Dedifferentiated amniotic fluid mesenchymal stem cell (primary cell): ENCODE results near the gene HOXB9.

ENCODE experiments used
- DNase-seq: peaks from one replicate; pipeline ENCODE4 v3.0.0-alpha.2; 2016; ENCODE audit errors: extremely low spot score

The HOXB9 gene

DNA sequence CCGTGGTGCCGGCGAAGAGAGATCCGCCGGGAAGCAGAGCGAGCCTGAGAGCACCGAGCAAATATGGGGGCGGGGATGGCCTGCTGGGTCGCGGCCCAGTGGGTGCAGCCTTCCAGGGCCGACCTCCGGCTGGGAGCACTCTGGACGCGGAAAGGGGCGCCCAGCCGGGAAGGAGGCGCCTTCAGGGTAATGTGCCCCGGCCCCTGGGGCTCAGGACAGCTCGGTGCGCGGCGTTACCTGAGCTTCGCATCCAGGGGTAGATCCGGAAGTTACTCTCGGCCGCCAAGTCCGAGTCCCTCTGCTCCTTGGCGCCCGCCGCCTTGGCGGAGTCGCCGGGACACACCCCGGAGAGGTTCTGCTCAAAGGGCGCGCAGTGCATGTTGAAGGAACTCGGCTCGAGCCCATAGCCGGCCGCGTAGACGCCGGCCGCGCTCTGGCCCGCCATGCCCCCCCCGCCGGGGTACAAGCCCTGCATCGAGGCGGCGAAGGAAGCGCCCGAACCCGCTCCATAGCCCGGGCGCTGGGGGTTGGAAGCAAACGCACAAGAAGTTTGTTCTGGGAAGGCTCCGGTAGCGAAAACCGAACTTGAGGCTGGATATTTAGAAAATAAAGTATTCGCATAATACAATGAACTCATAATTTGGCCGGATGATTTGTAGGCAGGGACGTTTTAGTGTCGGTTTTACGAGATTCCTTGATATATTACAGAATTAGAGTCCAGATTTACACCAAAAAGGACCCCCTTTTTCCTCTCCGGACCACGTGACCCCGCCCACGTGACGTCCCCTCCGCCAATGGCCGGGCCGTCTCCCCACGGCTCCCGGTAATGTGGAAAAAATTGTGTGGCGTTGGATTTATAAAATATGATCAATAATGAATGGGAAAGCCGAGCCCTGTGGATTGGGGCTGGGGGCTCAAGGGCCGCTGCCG lies 15.6 kb downstream of the HOXB9 start, which contains the start of gene HOXB7:
TSS of gene HOXB7 (minus strand) at position 736 of the 930 bp plus-strand sequence. CDS start at position 637, 99 bp downstream.
- no peak for DNase-seq

DNA sequence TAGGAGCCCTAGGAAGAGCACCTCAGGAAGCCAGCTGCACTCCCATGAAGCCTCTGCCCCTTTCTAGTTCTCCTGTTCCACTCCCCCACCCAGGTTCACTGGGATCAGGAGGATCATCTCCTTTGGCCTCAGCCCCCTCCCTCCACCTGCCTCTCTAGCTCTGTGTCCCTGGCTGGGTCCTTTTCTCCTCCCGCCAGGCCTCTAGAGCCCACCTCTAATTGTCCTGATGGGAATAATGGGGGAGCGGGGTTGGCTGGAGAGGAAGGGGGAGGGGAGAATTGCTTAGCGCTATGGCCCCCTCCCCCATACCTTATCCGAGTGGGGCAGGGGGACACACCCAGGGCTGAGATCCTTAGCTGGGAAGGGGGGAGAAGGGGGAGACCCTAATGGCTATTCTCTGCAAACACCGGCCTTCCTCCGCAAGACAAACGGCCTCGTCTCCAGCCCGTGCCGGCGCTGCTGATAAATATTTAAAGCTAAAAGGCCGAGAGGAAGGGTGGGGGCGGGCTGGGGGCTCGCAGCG lies 16.3 kb downstream of the HOXB9 start:
- no peak for DNase-seq

DNA sequence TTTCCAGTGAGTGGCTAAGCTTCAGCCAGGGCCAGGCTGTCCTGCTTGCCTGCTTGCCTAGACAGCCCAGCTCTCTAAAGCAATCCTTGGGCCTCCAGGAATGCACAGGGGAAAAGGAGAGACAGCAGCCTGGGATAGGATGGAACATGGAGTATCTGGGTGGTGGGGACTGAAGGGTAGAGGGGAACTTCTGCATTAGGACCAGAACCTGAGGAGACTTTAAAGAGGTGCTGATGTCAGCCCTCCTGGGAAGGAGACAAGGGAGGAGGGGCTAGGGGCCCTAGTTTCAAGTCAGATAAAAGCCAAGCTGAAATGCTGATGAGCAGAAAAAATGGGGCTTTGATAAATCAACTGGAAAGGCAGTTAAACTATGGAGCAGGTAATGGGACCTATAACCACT lies 17.1 kb downstream of the HOXB9 start:
- no peak for DNase-seq

DNA sequence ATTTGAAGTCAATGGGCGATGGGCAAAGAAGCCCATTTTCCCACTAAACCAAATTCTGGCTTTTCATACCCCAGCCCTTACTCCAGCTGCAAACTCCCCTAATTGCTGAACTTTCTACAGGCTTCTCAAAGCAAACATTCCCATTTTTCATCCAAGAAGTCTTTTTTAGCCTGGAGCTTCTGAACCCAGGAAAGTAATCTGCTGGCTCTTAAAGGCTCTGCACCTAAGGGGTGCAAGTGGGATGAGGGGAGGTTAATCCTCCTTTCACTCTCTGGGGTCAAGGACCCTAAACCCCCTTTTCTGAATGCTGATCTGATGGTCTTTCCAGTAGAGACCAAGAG lies 17.7 kb downstream of the HOXB9 start:
- no peak for DNase-seq

DNA sequence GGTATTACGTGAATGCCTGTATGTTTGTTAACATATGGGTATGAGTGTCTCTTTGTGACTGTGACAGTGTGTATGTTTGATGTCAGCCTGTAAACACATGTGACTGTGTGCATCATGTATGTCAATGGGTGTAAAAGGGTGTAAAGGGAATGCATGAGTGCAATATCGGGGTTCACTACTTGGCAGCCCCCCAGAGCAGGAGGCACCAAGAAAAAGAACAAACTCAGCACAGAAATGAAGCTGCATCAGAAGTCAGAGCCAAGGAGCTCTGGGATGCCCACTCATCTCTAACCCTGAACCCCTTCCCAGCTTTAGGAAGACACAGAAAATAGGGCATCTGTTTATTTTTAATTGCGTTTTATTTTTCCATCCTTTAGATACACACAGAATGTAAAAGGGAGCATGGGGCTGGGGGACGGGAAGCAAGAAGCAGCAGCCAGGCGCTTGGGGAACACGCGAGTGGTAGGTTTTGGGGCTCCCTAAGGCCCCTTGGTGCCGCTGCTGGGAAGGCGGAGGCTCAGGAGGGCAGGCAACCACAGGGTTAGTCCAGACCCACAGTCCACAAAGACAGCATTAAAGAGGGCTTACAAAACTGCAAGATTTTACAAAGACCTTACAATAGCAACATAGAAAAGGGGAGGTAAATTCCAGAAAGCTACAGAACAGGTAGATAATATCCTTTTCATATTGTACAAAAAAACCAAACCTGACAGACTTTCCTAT lies 19.1 kb downstream of the HOXB9 start:
- no peak for DNase-seq

DNA sequence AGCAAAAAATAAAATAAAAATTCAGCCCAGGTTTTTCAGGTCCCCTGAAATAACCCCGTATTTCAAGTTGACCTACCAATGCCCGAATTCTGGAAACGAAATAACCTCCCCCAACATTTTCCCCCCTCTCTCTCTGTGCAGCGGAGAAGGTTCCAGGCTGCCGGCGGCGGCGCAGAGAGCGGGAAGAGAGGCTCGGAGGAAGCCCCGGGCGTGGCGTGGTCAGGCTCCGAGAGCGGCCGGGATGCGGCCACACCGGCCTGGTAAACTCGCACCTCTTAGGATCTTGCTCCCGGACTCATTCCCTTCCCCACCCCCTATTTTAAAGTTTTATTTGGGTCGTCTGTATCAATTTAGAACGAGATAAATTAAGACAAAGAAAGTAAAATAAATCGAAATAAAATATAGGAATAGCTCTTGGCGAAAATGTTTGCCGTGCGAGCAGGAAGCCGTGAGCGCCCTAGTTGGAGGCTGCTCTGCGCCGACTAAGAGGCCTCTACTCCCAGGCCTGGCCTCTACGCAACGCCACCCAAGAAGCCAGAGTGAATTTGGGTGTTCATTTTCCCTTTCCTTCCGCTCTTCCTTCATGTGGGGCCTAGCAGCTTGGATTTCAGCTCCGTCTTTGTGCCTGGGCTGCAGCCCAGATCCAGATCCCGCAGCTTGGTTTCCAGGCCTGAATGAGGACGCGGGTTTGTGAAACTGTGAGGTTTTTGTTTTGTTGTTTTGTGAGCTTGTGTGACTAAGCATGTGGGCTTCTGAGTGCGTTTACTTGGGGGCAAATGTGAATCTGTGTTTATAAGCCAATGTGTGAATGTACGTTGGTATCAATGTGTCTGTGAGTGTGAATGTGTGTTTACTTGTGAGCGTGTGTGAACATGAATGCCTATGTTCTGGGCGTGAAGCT lies 19.9 kb downstream of the HOXB9 start:
- no peak for DNase-seq

DNA sequence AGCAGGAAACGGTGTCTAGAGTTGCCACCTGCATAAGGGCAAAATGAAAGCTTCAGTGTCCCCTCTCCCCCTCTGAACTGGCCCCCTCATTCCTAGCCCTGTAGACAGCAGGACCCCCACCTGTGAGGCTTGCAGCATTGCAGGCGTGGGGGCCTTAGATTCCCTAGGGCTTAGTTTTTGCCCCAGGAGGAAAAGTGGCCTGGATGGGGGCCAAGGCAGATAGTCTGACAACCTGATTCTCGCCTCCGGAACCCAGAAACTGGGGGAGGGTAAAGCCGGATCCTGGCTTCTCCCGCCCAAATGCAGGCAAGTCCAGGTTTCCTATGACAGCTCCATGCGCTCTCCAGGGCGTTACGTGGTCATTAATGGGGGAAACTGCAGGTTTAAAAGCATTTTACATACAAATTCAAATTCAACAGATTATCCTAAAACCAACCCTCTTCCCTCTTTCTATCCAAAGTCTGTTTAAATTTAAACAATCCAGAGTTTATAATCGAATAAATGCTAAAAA lies 20.7 kb downstream of the HOXB9 start:
- DNase-seq, result no peak

DNA sequence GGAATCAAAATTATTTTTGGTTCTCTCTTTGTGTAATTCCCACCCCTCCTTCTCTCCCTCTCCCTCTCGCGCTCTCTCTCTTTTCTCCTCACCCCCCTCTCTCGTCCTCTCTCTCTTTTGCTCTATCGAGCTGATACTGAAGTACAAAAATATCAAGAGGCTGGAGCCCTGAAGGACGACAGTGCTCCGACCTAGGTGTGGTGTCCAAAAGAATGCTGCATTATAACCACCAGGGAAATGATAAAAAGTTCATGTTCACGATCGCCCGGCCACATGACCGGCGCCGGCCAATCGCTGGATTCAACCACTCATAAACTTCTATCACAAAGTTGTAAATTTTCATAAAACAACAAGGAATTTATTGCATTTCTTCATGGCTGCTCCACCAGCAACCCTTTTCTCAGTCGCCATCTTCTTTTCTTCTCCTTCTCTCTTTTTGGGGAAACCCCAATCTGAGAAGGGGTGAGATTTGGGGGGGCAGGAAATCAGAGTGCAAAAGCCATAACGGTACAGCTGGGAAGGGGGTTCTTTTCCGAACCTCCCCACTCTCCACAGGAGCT lies 21.3 kb downstream of the HOXB9 start, which contains the start of gene HOXB6:
TSS of gene HOXB6 (minus strand) at position 217 of the 560 bp plus-strand sequence. CDS start 6,836 bp downstream, outside the sequence.
- no peak for DNase-seq

DNA sequence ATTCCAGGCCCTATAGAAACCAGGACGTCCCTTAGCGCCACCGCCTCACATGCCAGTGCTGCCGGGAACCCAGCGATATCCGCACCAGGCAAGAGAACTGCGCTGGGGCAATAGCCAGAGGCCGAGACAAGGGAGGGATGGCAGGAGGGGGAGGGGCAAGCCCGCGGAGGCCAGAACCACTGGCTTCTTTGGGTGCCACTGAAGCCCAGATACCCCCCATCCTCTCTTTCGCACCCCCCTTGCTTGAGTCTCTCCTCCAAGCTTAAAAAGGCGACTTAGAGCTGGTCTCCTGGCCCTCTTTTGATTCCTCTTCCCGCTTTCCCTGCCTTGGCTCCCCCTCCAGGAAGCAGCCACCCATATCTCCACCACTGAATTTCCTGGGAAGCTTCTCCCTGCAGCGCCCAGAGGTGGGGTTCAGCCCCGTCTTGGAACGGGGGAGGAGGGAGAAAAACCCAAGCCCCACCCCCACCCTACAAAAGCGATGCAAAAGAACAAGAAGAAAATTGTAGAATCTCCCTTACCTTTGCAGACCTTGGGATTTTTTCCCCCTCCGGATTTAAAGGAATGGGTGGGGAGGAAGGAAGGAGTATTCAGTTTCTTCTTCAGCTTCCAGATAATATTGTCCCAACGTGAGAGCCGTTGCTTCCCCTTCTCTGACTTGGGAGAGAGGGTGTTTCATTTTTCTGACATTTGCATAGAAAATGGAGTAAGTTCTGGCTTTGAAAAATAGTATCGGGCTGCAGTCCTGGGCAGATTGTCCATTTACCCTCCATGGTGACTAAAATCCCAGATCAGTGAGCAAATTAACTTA lies 22.0 kb downstream of the HOXB9 start:
- DNase-seq, result no peak

DNA sequence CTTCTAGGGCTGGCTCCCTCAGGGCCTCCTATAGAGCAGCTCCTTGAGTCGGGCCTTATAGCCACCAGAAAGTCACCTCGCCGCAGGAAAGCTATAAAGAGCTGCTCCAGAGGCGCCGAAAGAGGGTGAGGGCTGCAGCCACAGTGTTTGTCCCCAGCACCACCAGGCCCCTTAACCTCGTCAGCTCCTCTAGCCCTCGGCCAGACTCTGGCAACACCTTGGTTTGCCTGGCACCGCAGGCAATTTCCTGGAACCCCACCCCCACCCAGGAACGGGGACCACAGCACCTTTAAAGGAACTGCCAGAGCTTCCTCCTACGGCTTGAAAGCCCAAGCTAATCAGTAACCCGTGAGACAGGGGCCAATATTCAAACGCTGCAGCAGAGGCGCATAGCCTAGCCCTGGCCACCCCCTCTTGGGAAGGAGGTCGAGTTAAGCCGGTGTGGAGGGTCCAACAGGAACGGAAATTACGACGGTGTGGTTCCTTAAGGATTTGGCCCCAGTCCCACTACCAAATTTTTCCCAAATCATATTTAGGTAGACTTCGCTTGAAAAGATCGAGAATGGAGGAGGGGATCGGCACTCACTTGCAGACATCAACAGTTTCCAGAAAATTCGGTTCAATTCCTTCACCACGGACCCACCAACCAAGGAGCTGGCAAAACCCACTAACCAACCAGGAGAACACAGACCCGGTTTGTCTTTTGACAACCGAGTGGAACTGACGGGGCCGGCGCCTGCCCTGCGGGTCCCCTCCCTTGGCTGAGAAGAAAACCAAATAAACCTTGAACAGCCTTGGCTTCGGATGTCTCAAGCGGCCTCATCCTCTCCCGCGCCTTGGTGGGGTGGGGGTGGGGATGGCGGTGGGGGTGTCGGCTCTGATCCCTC lies 24.4 kb downstream of the HOXB9 start:
- DNase-seq, result no peak

DNA sequence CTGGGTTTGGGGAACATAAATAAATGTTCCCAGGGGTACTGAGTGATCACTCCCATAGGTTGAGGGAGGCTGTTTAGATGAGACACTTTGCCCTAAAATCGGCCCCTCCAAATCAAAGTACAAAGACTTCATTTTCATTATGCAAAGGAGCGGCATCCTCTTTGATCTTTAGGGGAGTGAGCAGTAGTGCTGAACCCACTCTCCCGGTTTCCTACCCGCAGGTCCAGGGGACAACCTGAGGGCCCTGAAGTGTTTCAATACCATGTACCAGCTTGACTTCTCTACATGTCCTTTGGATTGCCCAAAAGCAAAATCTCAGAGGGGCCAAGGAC lies 25.0 kb downstream of the HOXB9 start:
- DNase-seq, result no peak

DNA sequence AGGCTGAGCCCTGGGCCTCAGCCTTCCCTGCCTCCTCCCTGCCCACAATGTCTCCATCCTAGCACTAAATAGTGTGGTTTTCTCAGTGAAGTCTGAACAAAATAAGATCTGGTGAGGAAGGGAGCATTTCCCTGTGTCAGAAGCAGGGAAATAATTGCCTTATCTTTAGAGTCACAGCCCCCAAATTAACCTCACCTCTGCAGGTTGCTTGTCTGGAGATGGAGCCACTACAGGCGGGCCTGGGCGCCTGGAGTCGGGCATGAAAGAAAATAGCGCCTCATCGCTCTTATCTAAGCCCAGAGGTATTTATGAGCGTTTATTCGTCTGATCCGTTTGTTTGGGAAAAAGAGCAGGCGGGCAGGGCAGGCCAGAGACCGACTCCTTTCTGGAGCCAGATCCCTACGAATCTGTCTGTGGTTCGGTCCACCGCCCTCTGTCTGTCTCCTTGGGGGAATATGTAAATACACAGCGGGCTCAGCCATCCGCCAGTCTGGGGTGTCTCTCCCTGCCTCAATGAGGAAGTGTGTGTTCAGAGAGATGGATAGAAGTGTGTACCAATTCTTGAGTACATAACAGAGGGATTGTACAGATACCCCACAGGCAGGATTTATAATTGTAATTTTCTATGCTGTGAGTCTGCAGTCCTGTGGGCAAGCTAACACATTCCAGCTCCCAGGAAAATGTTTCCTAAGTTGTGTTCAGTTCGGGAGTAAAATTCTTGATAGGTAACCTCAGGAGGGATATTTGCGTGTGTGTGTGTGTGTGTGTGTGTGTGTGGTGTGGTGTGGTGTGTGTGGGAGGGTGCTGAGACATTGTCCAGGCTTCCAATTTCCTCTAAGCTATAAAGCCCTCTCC lies 25.7 kb downstream of the HOXB9 start:
- no peak for DNase-seq

DNA sequence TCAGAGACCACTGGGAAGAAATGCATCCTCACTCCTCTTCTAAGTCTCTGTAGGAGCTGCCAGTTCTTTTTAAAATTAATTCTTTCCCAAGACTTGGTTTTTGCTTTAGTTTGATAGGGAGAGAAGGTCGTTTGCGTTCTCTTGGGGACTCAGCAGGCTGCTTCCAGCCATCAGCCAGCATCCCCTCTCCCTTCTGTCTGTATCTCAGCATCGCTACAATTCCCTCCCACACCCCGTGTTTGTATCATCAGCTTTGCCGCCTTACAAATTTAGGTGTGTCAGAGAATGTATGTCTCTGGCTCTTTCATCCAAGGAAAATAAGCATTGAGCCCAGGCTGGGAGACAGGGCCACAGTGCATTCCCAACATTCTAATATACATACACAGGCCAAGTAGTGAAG lies 26.8 kb downstream of the HOXB9 start:
- DNase-seq, result no peak

DNA sequence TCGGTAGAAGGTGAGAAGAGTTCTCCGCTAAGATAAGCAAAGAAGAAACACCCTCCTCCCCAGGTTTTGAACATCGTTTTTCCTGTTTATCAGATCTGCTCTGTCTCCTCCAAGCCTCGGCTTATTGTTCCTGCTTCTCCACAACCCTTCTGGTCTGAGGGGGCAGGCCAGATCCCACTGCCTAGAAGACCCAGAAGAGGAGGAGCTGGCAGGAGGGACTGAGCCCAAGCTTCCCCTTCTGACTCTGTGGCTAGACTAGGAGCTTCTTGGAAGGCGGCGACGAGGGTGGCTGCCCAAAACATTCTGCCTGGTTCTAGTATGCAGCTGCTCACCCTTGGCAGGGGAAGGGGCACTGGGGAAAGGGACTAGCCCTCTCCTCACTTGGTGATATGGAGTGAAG lies 27.4 kb downstream of the HOXB9 start:
- no peak for DNase-seq

DNA sequence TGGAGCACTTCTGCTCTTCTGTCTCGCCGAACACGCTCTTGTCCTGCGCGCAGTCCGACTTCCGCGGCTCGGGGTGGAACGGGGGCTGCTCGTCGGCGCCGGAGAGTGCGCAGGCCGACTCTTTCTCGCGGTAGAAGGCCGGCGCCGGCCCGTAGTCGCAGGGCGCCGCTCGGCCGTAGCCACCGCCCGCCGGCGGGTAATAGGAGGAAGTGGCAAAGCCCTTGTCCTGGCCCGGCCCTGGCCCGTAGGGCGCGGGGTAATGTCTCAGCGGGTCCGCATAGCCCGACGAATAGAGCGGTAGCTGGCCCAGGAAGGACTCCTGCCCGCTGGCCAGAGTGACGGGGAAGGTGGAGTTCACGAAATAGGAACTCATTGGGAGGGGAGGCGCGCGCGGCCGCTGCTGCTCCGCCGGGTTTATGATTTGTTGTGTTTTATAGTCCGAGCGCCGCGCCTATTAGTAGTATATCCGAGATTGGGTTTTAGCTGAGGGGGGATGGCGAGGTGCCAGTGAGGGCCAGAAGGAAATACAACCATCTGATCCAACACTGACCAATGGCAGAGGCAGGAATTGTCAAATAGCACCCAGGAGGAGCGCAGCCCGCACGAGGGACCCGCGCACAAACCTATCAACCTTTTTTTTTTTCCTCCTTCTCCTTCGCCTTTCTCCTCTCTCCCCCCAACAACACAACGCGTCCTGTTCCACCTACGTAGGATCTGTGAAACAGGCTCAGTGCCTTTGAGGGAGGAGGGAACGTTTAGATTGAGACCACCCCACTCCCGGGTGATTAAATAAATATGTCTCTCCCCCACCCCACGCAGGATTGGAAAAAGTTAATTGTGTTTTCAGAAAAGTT lies 28.2 kb downstream of the HOXB9 start:
- DNase-seq, result no peak

DNA sequence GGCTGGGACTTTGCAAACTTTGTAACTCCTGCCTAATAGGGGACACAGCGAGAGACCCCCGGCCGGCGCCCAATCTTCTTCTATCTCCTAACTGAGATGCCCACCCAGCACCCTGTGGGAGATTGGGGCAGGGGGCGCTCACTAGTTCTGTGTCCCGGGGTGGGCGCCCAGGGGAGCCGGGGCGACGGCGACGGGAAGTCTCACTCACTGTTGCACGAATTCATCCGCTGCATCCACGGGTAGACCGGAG lies 28.7 kb downstream of the HOXB9 start:
- DNase-seq, result no peak

DNA sequence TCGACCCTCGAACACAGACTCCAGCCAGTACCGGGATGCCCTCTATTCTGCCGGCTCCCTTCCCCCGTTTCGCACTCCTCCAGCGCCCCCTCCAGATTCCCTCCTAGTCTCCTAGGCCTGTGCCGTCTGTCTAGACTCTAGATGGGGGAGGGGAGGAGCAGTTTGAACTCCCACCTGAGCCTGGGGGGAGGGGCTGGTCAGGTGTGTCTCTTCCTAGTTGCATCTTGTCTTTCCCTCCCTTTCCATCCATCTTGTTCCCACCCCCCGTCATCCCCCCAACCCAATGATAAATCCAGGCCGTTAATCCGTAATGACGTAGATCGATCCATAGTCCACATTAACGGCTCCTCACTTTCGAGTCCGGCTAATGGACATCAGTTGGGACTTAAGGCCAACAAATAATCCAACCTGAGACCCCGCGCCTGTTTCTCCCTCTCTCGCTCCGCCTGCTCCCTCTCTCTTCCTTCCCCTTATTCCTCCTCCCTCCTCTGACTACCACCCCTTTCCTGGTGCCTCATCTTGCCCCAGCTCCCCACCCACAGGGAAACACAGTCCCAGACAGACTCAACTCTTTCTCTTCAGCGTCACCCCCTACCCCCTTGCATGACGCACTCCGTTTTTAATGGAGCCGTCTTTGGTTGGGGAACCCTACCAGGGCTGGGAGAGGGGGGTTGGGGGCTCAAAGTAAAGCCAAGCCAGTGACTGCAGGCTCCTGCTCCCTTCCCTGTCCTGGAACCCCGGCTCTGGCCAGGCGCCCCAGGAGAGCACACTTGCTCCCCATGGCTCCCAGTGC lies 29.2 kb downstream of the HOXB9 start:
- DNase-seq, result no peak
